ENCODE data around the gene BRIP1.

GRCh38 chr17:61761827-61762226 is 101.5 kb downstream of the BRIP1 start:
- no peak for TF ChIP-seq CTCF (IDR thresholded peaks at IDR 0.05)
- no peak for TF ChIP-seq POLR2A (IDR thresholded peaks at IDR 0.05)

Measured in uterus (tissue), 2 donors.